ENCODE measurements around the gene TENT5C. TPM values are rescaled to one million over a fixed set of nuclear protein-coding genes. Genes with fewer than 3 reads are reported as not detected.

The TENT5C gene
- total and polyA plus RNA-seq, 2 of the 8 experiments (the other 6 are each of a cell fraction or from before 2014, with no cell fraction given): 0.38 to 0.99 TPM

GRCh38 chr1:117662667-117663066 is 56.8 kb downstream of the TENT5C start (continued):
- TF ChIP-seq CHD7 (IDR thresholded peaks at IDR 0.05; ENCODE audit: insufficient replicate concordance, low read length) (no peak), CREB1 (IDR thresholded peaks at IDR 0.05) (no peak)
